Stimulated activated CD8-positive, alpha-beta memory T cell treated with anti-CD3 and anti-CD28 coated beads, Interleukin-12 subunit alpha, Interleukin-12 subunit beta, amount 100 ng/mL, for 4 hours (primary cell): Measurements from ENCODE around the gene CCDC88C.

Experiments used
- DNase-seq: peaks from one replicate; pipeline ENCODE4 v3.0.0-alpha.2; 2020; ENCODE audit warnings: low read depth

The CCDC88C gene

DNA sequence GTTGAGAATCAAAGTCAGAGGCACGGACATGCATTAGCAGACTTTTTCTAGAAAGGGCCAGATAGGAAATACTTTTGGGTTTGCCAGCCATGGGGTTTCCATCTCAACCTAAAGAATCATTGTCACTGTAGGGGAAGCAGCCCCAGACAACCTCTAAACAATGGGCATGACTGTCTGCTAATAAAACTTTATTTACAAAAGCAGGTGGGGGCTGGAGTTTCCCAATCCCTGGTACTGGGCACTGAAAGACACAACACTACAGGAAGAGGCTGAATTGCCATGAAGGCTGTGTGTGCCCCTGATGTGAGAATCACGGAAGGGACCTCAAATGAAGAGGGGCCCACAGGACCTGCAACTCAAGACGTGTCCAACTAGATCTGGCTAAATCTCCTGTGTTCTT is 111.1 kb downstream of the CCDC88C start:
- DNase-seq: no peak

DNA sequence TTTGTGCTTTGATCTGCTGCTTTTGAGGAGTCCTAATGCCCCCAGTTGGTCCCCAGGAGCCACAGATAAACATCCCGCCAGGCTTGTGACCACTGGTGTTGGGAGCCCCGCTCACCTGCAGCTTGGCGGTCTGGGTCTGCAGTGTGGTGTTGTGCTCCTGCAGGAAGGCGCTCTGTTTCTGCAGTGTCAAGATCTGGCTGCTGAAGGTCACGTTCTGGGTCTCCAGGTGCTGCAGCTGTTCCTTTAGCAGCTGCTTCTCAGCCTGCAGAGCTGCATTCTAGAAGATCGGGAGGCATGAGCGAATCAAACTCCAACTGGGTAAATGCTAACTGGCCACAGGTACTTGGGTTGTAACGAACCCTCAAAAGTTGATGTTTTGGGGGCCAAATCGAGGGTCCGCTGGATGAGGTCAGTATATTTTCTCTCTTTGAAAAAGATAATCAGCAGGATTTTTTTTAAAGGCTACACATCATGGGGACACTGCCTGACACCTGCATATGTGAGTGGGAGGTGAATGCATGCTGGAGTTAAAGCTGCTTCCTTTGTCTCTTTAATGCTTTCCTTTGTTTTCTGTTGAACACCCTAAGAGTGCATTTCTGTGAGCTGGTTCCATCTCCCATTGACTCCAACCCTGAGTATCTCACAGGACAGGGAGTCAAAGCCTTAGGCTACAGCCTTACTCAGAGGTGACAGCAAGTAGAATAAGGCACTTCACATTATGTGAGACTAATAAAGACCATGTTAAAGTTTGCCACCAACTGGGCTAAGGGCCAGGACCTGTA is 111.8 kb downstream of the CCDC88C start:
- DNase-seq: no peak

DNA sequence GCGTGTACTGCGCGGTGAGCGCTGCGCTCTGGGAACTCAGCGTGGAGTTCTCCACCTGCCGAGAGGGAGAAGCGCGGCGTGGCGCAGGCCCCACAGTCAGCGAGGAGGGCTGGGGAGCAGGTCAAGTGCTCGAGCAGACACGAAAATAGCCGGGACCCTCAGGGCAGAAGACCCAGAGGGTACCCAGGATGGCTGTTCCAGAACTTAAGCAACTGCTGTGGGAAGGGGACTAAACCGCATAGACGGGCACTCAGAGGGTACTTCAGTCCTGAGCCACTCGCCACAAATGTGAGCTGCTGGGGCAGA is 113.7 kb downstream of the CCDC88C start:
- DNase-seq: no peak

DNA sequence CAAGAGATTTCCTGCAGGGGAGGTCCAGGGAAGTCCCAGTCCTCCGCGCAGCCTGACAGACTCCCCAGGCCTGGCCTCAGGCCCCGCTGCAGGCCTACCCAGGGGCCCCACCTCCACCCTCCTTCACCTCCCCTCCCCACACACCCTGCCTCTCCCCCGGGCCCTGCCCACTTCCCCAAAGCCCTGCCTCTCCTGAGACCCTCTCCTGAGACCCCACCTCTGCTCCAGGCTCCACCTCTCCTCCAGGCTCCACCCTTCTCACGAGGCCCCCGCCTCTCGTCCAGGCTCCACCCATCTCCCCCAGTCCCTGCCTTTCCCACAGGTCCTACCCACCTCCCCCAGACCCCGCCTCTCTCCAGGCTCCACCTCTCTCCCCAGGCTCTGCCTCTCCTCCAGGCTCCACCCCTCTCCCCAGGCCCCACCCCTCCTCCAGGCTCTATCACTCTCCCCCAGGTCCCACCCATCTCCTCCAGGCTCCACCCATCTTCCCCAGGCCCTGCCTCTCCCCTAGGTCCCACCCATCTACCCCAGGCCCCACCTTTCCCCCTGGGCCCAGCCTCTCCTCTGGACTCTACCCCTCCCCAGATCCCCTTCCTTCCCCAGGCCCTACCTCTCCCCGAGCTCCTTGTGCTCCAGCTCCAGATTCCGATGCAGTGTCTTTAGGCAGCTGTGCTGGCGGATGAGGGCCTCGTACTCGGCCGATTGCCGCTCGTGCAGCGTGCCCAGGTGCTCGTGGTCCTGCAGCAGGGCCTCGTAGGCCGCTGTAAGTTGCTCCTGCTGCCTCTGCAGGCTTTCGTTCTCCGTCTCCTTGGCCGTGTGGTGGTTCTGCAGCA is 114.3 kb downstream of the CCDC88C start:
- no peak for DNase-seq

DNA sequence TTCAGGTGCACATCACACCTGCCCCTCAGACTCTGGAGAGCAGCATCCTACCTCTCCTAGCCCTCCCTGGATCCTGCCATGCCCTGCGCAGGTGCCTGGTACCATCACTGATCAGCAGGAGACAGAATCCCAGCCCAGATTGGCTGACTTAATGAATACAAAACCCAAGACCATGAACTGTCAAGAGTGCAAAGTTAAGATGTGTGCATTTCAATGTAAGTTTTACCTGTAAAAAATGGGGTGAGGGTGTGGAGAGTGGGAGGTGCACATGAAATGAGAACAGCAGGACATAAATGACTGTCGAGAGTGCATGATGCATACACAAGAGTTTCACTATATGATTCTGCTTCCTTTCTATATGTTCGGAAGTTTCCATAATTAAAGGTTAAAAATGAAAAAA is 115.2 kb downstream of the CCDC88C start:
- DNase-seq: no peak

DNA sequence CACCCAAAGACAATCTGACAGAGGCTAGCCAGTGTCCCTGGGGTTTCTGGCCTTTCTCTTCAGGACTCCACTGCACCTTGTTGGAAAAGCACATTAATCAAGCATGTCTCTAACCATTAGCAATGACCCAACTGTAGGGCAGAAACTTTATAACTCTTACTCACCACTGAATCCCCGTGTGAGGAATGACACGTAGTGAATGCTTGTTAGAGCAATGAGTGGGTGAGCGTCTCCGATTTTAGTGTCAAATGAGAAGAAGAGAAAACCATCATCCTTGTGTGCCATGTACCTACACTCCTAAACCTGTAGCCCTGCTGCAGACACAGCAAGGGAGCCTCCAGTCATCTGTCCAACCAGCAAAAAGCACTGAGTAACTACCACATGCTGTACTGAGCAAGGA is 116.7 kb downstream of the CCDC88C start:
- no peak for DNase-seq

DNA sequence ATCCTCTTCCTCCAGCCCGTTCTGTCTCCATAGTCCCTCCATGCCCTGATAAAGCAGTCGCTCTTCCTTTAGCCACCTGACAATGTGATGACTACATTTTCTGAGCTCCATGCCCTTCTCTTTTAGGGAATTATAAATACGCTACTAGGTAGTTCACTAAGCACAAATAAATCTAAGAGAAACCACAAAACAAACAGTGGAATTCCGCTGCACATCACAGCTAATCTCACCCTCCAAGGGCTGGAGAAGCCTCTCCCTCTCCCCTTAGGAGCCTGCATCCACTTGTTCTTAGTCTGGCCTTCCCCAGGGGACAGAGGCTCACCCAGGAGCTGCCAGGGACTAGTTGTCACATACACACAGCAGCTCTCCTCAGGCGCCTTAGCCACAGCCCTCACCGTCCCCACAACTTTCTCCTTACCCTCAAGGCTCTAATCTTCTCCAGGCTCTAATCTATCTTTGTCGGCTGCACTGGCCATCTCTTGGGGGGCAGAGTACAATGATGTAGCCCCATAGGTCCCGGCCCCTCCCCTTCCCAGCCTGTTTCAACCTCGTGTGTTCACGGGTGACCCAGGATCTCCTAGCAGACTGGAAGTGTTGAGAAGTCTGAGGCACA is 117.2 kb downstream of the CCDC88C start:
- no peak for DNase-seq

DNA sequence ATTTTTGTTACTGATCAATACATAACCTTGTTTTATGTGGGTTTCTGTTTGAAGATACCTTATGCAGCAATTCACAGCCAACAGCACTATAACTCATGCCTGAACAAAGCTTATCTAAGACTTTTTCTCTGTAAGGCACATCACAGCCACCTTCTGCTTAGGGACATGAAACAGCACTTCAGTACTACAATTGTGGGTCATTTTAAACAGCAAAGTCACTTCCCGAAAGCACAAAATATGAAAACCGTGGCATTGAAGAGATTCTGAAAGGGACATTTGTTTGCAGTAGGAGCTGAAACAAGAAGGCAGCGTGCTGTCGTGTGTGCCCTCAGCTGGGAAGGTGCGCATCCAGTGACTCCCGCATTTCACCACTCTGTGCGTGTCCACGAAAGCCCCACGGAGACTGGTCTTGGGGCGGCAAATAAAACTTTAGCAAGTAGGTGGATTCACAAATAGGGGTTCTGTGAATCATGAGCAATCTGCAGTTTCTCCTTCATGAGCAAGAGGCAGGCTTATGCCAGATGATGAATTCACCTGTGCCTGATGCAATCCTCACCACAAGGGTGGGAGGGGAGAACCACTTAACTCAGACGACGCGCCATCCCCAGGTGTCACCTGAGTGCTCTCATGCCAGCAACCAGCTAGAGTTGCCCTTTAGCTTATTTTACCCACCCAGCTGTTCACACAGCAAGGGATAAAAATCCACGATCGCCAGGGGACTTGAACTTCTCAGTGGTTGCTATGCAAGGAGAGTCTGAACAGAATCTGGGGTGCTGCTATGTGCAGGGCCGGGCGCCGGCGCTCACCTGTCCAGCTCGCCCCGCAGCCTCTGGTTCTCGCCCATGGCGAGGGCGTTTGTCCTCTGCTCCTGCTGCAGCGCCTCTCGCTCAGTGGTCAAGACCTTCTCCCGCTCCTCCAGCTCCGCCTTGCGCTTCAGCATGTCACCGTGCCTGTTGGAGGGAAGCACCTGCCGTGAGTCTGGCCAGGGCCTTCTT is 118.2 kb downstream of the CCDC88C start:
- DNase-seq: no peak

DNA sequence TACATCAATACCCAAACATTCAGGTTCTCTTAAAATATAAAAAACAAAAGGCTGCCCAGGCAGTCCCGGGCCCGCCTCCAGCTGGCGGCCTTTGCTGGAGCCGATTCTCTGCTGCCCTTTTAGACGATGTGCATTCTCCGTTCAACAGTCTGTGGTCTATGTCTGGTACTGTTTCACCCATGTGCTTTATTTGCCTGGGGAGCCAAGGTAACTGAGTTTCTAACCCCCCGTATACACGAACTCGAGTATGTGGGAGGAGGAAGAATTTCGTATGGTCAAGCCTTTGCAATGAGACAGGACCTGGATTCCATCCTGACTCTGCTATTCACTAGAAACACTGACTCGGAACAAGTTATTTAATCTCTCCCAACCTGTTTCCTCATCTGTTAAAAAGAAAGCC is 119.0 kb downstream of the CCDC88C start:
- no peak for DNase-seq

DNA sequence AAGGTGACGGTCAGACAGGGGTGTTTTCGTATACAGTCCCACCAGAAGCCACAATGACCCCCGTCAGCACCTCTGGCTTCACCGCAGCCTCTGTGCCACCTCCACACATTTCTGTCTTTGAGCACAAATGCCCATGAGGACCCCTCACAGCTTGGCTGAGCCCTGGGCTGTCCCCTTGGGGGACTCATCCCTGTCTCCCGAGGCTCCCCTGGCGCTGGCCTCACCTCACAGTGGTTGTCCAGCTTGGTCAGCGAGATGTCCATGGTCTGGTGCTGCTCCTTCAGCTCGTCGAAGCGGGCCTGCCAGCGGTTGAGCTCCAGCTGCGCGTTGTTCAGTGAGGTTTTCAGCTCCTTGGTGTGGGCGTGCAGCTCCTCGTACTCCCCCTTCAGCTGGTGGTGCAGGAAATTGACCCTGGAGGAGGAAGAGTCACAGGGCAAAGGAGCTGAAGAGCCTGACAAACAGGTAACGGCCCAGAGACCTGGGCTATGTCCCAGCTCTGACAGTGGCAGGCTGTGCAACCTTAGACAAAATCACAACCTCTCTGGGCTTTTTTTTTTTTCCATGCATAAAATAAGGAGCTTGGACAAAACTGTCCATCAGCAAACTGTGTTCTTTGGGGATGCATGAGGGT is 120.4 kb downstream of the CCDC88C start:
- DNase-seq: no peak

DNA sequence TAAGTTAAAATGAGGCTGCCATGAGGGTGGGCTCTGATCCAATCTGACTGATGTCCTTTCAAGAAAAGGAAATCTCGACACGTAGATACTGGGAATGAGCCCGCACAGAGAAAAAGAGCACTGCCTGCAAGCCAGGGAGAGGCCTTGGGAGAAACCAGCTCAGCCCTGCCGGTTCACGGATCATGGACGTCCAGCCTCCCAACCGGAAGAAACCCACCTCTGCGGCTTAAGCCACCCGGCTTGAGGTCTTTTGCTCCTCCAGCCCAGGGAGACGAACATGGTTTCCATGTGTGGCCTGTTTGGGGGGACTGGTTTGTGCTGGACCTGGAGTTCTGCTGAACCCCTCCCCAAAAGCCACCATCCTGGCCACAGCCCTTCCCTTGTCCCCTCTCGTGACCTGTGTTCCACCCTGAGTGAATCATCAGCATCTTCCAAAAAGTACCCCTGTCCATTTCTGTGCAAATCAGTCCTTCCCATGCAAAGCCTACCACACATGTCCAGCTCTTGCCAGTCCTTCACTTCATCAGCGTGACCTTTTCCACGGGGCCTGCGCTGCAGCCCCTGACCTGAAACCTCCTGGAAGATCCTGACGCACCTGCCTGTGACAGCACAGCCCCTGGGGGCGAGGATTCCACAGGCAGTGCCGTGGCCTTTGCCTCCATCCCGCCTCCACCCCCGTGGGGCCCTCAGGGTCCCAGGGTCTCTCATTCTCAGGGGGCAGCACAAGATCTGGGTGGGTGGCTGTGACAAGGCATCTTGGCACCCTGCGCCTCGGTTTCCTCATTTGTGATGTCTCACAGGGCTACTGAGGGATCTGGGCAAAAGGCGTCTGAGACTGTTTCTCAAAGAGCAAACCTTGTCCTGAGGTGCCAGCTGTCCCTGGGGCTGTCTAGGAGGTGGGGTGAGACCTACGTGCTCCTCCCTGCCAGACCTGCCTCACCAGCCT is 121.5 kb downstream of the CCDC88C start:
- no peak for DNase-seq

DNA sequence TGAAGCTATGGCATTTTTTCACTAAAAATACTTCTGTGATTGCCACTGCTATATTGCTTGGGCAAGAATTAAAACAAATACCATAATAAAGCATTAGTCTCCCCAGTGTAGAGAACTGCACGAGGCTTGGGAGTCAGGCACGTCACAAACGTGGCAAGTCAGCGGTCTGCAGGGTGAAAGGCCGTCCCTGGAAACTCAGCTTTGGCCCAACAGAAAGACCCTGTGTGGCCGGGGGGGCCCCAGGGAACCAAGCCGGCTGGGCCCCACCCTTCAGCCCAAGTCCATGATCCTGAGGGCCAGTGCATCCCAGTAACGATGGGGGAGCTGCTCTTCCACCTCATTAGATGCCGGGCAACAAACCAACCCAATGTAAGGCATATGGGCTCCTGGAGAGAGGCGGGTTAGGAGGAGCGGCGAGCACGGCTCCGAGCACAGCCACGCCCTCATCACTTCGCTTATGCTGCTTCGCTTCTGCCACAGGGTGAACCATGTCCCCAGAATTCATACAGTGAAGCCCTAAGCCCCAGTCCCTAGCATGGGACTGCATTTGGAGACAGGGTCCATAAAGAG is 122.3 kb downstream of the CCDC88C start:
- no peak for DNase-seq

DNA sequence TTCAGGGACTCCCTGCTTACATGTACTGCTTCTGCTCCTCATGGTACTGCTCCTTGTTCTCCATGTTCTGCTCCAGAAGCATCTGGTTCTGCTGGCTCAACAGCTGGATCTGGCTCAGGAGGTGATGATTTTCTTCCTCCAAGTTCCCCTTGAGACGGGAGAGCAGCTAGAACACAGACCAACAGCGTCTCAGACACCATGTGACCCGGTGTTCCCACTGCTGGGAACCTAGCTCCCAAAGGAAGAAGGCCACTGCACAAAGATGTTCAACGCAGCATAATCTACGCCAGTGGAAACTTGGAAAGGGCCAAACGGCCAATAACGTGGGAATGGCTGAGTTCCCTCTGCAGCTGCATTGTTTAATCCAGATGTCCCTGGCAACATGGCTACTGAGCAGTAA is 123.5 kb downstream of the CCDC88C start:
- no peak for DNase-seq

DNA sequence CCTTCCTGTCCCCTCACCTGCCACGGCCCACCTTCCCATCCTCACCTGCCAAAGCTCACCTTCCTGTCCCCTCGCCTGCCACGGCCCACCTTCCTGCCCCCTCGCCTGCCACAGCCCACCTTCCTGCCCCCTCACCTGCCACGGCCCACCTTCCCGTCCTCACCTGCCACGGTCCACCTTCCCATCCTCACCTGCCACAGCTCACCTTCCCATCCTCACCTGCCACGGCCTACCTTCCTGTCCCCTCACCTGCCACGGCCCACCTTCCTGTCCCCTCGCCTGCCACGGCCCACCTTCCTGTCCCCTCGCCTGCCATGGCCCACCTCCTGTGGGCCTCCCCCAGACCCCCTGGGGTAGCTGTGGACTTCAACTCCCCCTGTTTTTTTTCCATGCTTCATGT is 124.3 kb downstream of the CCDC88C start:
- no peak for DNase-seq

DNA sequence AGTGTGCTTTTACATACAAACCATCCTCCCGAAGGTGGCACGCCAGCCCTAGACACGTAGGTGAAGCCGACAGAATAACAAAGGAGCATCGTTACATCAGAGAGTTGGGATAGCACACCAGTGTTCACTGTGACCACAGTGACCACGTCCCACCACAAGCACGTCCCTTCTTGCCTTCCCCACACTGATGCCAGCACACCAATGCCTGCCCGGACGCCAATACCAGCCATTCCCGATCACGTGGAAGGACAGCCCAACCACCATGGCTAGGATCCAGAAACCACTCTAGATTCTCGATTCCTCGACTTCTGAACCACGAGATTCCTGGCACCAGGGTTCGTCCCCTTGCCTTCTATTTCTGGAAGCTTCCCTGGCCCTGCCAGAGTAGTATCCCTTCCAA is 125.1 kb downstream of the CCDC88C start:
- no peak for DNase-seq

DNA sequence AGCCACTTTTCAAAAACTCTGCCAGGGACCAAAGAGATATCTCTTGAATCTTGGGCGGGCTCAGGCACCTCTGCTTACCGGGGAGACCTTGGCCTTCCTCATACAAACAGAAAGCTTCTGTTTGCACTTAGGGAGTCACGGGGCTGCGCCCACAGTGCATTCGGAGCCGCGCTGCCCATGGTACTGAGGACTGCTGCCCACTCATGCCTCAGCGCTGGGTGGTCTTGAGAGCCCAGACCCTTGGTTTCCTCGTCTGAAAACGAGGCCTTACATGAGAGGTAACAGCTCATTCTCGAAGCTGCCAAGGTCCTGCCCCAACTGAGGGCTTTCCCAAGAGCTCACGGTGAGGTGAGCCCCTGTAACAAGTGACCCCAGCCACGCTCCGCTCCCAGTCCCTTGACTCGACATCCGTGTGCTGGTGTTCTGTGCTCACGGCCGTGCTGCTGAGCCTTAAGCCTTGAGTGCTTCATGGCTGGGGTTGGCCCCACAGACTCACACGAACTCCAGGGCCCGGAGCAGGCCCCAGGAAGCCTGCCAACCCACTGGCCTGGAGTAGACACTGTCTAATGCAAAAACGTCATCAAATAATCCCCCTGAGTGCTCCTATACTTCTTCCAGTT is 125.7 kb downstream of the CCDC88C start:
- DNase-seq: no peak

DNA sequence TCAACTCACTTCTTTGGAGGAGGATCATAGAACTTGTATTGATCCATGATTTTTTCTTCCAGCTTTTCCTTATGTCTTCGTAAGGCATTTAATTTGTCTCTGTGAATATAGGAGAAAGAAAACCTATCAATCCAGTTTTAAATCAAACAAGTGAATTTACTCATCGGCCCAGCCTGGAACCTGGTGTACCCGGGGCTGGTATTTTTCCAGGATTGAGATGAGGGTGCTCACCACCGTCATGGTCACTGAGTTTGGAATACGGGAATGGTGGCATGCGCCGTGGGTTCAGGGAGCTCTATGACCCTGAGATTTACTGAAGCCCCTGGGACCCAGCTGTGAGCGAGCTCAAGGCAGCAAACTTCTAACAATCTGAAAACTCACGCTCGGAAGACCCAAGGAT is 126.6 kb downstream of the CCDC88C start:
- DNase-seq: no peak

DNA sequence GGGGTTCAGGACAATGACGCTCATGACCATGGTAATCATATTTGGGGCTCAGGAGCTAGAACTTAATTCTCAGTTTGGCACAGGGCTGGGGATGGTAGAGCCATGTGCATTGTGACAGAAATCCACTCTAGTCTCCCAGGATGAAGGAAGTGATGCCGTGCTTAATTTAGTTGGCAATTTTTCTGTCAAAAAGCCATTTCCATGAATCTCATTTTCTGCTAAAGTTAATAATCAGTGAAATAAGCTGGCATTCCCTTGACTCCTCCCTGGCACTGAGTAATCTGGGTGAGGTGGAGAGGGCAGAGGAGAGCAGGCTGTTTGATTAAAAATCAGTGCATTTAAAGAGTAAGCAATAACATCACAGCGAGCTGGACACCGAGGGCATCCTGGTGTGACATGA is 128.2 kb downstream of the CCDC88C start:
- no peak for DNase-seq

DNA sequence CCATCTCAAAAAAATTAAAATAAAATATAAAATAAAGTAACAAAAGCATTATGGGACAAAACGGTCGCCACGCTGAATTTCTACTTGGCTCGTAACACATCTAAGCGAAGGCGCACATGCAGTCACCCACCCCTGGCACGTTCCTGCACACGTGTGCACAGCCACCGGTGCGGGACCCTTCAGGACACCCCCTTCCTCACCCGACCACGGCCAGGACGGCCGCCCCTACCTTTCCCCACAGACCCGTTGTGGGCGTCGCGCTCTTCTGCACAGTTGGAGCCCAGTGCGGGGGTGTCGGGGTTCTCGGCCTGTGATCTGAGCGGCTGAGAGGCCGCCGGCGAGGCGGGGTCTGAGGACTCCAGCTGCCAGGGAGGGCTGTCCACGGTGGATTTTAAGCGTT is 128.7 kb downstream of the CCDC88C start:
- no peak for DNase-seq

DNA sequence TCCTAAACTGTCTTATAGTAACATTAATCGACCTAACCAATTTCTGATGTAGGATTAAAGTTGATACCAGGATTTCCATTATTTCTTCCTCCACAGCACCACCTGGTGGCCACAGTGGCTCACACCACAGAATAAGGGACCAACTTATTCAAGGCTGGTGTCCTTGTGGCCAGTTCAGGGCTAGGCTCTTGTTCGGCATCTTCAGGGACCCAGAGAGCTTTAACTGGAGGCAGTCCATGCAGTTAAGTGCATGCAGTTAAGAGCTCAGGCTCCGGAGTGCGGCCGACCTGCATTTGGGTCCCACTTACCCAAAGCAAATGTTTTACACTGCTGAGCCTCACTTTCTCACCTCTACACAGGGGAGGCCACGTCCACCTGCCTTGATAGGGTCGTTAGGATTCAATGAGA is 131.1 kb downstream of the CCDC88C start:
- peak; percentile 52 for DNase-seq
